Left lung (tissue), 10 donors: ENCODE measurements around the gene GPC5. TPM values are rescaled to one million over a fixed set of nuclear protein-coding genes. Genes with fewer than 3 reads are reported as not detected.

Source experiments
- ATAC-seq: fragments of 200-7000 bp; cut with Tn5 transposase; one replicate; pipeline ENCODE4 v1.9.1; 2020; ENCODE audit warnings: moderate library complexity
- DNase-seq, 4 donors: peaks; one replicate each; pipeline ENCODE4 v3.0.0-alpha.2; 2013 to 2020
- H3K27ac ChIP-seq, 2 donors: fragments of 200-600 bp; sonication (generic) in 1 of 2; one replicate each; pipeline versions ENCODE4 v1.5.0 to v1.8.0; 2020 to 2021
- H3K27me3 ChIP-seq, 2 donors: fragments of 200-600 bp; sonication (generic) in 1 of 2; one replicate each; pipeline versions ENCODE4 v1.5.0 to v1.8.0; 2020 to 2021
- H3K36me3 ChIP-seq, 2 donors: fragments of 200-600 bp; sonication (generic) in 1 of 2; one replicate each; pipeline versions ENCODE4 v1.5.0 to v1.8.0; 2020 to 2021
- H3K4me1 ChIP-seq, 2 donors: fragments of 200-600 bp; one replicate each; pipeline ENCODE4 v1.8.0; 2021
- H3K4me3 ChIP-seq, 2 donors: fragments of 200-600 bp; sonication (generic) in 1 of 2; one replicate each; pipeline versions ENCODE4 v1.5.0 to v1.8.0; 2020 to 2021; ENCODE audit warnings: mild to moderate bottlenecking in 1 of 2
- H3K9me3 ChIP-seq, 2 donors: fragments of 200-600 bp; sonication (generic) in 1 of 2; one replicate each; pipeline versions ENCODE4 v1.5.0 to v1.8.0; 2020 to 2021
- intact Hi-C, 2 donors: fragments of 100-400 bp; cut with DNase I; formaldehyde crosslinking; loops; one replicate each; pipeline versions ENCODE4 v1.11.2 to v1.14.2; 2022
- polyA plus RNA-seq, 6 donors: library from polyadenylated mRNA; unstranded; fragments of 120-200 nt; gene quantifications; one replicate each; pipeline ENCODE4 v1.2.1, GENCODE V29; 2013; ENCODE audit not compliant: insufficient read length in 6 of 6
- total RNA-seq, 2 donors: library from RNA; stranded (reverse); fragmentation: NEBNext Ultra II Directional; extraction: Animal tissue kit (Norgen Biotek cat#: 25700); gene quantifications; one replicate each; pipeline ENCODE4 v1.2.1, GENCODE V29; 2021
- TF ChIP-seq, protein P1 (sequence below), 2 donors: fragments of 200-600 bp; sonication (generic) in 1 of 2; IDR thresholded peaks; one replicate each; pipeline versions ENCODE4 v1.5.0 to v1.8.0; 2021; ENCODE audit warnings: antibody characterized with exemption in 2 of 2
- donor health status: DM: no; HTN: yes; CAD: no.
- donor health status: DM: no; HTN: no; CAD: no.

The GPC5 gene
- total and polyA plus RNA-seq, 8 donors: 9.2 to 19.5 (median 11.5) TPM

DNA sequence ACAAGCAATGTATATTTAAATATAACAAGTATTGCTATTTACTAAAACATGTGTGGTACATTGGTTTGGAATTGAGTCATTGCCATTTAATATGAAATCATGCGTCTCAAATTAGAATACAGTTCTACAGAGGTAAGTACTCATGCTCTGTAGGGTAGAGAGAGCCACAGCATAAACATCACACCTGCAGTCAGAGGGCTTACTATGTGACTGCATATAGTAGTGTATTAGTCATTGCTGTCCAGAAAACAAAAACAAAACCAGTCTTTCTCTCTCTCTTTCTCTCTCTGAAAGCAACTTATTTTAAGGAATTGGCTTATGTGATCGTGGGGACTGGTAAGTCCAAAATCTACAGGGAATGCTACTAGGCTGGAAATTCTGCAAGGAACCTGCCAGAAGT, 370.3 kb downstream of the GPC5 start:
- intact Hi-C loops: no loop called here
- no peak for ATAC-seq
- no peak for DNase-seq
- no peak overlapping the region for H3K4me3 ChIP-seq
- H3K36me3 ChIP-seq: no peaks in the 10 kb centered on the region
- H3K4me1 ChIP-seq: no peaks in the 10 kb centered on the region
- no peak overlapping the region for H3K27ac ChIP-seq
- TF ChIP-seq, protein P1, sequence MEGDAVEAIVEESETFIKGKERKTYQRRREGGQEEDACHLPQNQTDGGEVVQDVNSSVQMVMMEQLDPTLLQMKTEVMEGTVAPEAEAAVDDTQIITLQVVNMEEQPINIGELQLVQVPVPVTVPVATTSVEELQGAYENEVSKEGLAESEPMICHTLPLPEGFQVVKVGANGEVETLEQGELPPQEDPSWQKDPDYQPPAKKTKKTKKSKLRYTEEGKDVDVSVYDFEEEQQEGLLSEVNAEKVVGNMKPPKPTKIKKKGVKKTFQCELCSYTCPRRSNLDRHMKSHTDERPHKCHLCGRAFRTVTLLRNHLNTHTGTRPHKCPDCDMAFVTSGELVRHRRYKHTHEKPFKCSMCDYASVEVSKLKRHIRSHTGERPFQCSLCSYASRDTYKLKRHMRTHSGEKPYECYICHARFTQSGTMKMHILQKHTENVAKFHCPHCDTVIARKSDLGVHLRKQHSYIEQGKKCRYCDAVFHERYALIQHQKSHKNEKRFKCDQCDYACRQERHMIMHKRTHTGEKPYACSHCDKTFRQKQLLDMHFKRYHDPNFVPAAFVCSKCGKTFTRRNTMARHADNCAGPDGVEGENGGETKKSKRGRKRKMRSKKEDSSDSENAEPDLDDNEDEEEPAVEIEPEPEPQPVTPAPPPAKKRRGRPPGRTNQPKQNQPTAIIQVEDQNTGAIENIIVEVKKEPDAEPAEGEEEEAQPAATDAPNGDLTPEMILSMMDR (IDR thresholded peaks at IDR 0.05): no peak
- H3K9me3 ChIP-seq: no peaks in the 10 kb centered on the region
- no peaks in the 10 kb centered on the region for H3K27me3 ChIP-seq

DNA sequence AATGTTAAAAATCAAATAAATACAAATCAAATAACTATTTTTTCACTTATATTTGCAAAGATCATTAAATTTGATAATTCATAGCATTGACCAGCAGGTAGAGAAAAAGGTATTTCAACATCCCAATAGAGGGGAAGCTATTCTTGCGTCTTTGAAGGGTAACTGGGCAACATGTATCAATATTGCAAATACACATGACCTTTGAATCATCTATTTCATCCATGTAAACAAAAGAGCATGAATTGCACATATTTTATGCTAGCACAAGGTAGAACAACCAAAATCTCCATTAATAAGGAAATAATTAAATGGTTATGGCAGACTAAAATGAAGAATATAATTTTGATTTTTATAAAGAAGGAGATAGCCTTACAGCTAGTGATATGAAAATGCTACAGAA, 372.8 kb downstream of the GPC5 start:
- TF ChIP-seq, protein P1 (IDR thresholded peaks at IDR 0.05): no peak
- intact Hi-C loops: no loop called here
- DNase-seq (no peak), ATAC-seq (no peak)
- no peak overlapping the region for H3K4me3 ChIP-seq
- no peaks in the 10 kb centered on the region for H3K9me3 ChIP-seq
- H3K4me1 ChIP-seq: no peaks in the 10 kb centered on the region
- no peaks in the 10 kb centered on the region for H3K36me3 ChIP-seq
- H3K27me3 ChIP-seq: no peaks in the 10 kb centered on the region
- H3K27ac ChIP-seq: no peak overlapping the region

DNA sequence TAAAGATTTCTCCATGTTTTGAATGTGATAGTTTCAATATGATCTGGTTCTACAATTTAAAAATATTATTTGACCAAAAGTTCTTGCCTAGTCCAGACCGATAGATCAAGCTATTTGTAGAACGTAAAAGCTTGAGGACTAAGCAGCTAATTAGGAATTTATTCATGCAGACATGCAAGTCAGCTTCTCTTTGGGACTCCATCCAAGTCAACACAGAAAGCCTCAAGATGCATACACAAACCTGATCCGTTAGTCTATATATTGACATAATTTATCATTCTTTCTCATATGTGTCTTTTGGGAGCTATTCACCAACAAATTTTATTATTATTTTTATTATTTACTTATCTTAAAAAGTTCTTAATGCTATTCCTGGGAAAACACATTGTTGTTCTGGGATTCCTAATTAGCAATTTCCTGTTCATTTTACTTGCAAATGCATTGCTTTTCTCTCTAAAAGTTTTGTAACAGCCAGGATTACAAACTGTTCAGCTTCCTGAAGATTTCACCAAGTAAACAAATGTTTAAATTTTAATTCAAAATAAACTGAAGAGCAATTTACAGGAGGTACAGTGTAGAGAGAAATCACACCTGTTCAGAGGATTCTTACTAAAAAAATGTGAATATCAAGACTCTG, 375.3 kb downstream of the GPC5 start:
- no peaks in the 10 kb centered on the region for H3K27me3 ChIP-seq
- no peaks in the 10 kb centered on the region for H3K36me3 ChIP-seq
- DNase-seq (no peak), ATAC-seq (no peak)
- H3K4me1 ChIP-seq: no peaks in the 10 kb centered on the region
- no peak overlapping the region for H3K4me3 ChIP-seq
- intact Hi-C loops: no loop called here
- H3K9me3 ChIP-seq: no peaks in the 10 kb centered on the region
- H3K27ac ChIP-seq: no peak overlapping the region
- TF ChIP-seq, protein P1 (IDR thresholded peaks at IDR 0.05): no peak

DNA sequence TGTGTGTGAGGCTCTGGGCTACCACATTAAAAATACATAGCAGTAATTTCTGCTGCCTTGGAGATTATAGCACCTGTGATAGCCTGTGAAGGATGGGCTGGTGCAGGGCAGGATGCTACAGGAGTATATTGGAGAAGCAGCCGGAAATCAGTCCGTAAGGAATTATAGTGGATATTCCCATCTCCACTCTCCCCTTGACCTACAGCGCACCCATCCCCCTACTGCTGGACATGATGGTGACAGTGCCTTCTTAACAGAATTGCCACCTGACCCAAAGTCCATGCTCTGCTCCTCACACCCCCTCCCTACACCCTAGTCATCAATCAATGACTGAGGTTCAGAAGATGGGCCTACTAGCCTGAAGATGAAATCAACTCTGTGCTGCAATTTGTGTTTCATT, 376.0 kb downstream of the GPC5 start:
- no peaks in the 10 kb centered on the region for H3K36me3 ChIP-seq
- H3K9me3 ChIP-seq: no peaks in the 10 kb centered on the region
- H3K4me1 ChIP-seq: no peaks in the 10 kb centered on the region
- H3K4me3 ChIP-seq: no peak overlapping the region
- intact Hi-C loops: no loop called here
- TF ChIP-seq, protein P1 (IDR thresholded peaks at IDR 0.05): no peak
- H3K27me3 ChIP-seq: no peaks in the 10 kb centered on the region
- DNase-seq: no peak
- no peak overlapping the region for H3K27ac ChIP-seq
- ATAC-seq: no peak

DNA sequence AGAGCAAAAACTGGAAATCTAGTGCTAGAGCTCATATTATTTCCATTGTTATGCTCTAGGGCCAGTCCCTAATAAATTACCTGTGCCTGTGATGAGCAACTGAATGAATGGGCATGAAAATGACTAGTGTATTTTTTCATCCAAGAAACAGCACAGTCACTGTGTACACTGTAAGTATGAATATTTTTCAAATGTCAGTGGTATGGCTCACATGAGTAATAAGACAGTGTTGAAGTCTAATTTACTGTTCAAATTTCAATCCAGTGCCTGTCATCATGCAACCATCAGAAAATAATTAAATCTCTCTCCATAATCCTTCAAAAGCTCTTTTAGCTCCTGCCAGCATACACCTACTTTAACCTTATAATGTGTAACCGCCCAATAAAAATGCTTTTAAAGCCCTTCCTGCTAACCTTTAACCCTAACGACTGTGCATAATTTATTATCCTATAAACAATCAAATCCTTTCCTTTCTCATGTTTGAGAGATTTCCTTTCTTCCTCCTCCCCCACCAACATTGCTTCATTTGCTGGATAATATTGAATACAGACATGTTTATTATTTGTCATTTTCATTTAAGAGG, 378.3 kb downstream of the GPC5 start:
- intact Hi-C loops: no loop called here
- Histone ChIP-seq H3K27me3 (no peaks in the 10 kb centered on the region), H3K4me1 (no peaks in the 10 kb centered on the region), H3K9me3 (no peaks in the 10 kb centered on the region), H3K27ac (no peak overlapping the region), H3K4me3 (no peak overlapping the region), H3K36me3 (no peaks in the 10 kb centered on the region)
- ATAC-seq (no peak), DNase-seq (no peak)
- TF ChIP-seq, protein P1 (IDR thresholded peaks at IDR 0.05): no peak
